Pons (tissue), 1 donor: Measurements from ENCODE around the gene CDHR5.

ENCODE experiments used
- DNase-seq: peaks from one replicate; pipeline ENCODE4 v3.0.0-alpha.2; 2016; ENCODE audit warnings: low spot score

Gene CDHR5

GRCh38 chr11:643849-644738, 19.3 kb upstream of the CDHR5 start:
- DNase-seq = no peak

GRCh38 chr11:643366-643765, 18.6 kb upstream of the CDHR5 start:
- DNase-seq = no peak

GRCh38 chr11:641806-642370, 17.1 kb upstream of the CDHR5 start:
- no peak for DNase-seq

GRCh38 chr11:640021-640706, 15.4 kb upstream of the CDHR5 start:
- no peak for DNase-seq

- no peak for DNase-seq
Observed at GRCh38 chr11:639332-639955, 14.7 kb upstream of the CDHR5 start.

GRCh38 chr11:638631-639331, 14.0 kb upstream of the CDHR5 start:
- no peak for DNase-seq

- DNase-seq = no peak
Observed at GRCh38 chr11:637593-638521, 13.1 kb upstream of the CDHR5 start.

- no peak for DNase-seq
Observed at GRCh38 chr11:637333-637592, 12.5 kb upstream of the CDHR5 start.

- no peak for DNase-seq
Observed at GRCh38 chr11:636511-637332, 12.0 kb upstream of the CDHR5 start, which contains the start of gene DRD4. Gene DRD4, plus strand, starts transcription at chr11:637269. Its CDS starts 36 bp downstream, at chr11:637305.

- DNase-seq = no peak
Observed at GRCh38 chr11:635945-636510, 11.3 kb upstream of the CDHR5 start.

GRCh38 chr11:630871-631270, 6.1 kb upstream of the CDHR5 start:
- DNase-seq = no peak

GRCh38 chr11:629237-629583, 4.5 kb upstream of the CDHR5 start:
- DNase-seq = no peak

- DNase-seq = no peak
Observed at GRCh38 chr11:628056-628455, 3.3 kb upstream of the CDHR5 start.

GRCh38 chr11:627308-627576, 2.5 kb upstream of the CDHR5 start:
- DNase-seq = no peak

- no peak for DNase-seq
Observed at GRCh38 chr11:626475-627307, 1.9 kb upstream of the CDHR5 start, which contains the start of gene SCT. Gene SCT, minus strand, starts transcription at chr11:627181. Its CDS starts 38 bp downstream, at chr11:627143.

- no peak for DNase-seq
Observed at GRCh38 chr11:625636-626268, 997 bp upstream of the CDHR5 start.

GRCh38 chr11:623999-624704, 603 bp downstream of the CDHR5 start:
- no peak for DNase-seq

GRCh38 chr11:623349-623869, 1.3 kb downstream of the CDHR5 start:
- DNase-seq = no peak
